GM18498 (cell line): ENCODE measurements around the gene SFTPB.
"Not testable (repeated sequence)": the region's sequence is repeated elsewhere in the genome, so short reads cannot be mapped to it uniquely, and the experiment has no call there.

Experiments
- ATAC-seq: cut with Tn5 transposase; IDR thresholded peaks from one replicate; pipeline ENCODE4 v1.9.1; 2021; ENCODE audit warnings: mild to moderate bottlenecking, moderate library complexity; ENCODE audit not compliant: unreplicated experiment

Gene SFTPB

DNA sequence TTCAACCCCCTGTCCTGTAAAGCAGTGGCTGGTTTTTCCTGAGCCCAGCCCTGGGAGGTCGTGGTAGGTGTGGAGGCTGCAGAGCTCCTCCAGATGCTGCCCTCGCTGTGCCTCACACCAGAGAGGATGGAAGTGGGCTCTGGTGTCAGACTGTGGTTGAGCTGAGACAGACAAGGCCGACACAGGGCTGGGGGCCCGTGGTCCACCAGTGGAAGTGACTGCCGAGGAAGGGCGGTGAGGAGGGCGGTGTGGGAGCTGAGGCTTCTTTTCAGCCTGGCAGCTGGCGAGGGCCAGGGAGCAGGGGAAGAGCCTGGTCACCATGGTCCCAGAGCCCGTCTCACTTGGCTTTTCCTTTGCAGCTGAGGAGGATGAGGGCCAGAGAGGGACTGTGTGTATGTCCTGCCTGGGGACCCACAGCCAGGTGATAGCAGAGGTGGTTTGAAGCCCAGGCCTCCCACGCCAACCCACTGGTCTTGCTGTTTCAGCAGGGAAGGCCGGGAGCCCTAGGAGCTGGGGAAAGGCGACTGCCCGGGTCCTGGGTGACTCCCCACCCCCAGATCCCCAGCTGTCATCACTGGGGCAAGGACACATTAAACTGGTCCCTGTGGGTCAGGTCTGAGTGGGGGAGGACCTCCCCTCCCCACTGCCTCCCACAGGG lies 8.5 kb downstream of the SFTPB start:
- no peak for ATAC-seq

DNA sequence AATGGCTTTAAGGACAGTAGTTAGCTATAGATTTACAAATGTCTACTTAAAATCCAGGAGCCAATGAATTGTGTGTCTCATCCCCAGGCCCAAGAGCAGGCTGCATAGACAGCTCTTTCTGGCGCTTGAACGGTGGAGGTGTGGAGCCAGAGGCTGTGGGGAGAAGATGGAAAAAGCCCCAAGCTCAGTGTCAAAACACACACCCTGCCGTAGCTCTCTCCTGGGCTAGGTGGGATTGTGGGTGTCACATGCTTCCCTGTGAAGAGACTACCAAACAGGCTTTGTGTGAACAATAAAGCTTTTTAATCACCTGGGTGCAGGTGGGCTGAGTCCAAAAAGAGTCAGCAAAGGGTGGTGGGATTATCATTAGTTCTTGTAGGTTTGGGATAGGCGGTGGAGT lies 10.6 kb downstream of the SFTPB start:
- not testable (repeated sequence) for ATAC-seq

DNA sequence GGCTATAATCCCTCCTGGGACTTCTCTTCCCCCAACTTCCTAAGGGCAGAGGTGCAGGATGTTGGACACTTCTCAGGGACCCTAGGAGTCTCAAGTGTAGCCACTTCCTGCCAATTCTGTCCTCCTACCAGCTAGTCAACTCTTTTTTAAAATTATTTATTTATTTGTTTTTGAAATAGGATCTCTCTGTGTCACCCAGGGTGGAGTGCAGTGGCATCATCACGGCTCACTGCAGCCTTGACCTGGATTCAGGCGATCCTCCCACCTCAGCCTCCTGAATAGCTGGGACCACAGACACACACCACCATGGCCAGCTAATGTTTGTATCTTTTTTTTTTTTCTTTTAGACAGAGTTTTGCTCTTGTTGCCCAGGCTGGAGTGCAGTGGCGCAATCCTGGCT lies 11.5 kb downstream of the SFTPB start:
- ATAC-seq, result no peak

DNA sequence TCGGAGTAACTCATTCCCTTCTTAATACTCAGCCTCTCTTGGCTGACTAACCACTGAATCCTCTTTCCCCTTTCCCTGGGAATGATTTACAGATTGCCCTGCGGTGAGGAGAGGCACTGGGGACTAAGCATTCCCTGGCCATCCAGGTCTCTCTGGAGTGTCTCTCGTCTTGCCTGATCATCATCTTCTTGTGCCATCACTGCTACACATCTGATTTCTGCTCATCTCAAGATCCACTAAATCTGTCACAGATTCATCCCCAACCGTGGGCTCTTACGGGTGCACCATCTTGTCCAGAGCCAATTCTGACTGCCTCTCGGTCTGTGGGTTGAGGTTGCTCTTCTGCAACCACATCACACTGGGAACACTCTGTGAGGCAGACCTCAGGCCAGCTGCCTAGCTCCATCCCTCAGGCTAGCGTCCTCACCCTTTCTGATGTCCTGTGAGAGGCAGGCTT lies 12.0 kb downstream of the SFTPB start:
- ATAC-seq, result no peak

DNA sequence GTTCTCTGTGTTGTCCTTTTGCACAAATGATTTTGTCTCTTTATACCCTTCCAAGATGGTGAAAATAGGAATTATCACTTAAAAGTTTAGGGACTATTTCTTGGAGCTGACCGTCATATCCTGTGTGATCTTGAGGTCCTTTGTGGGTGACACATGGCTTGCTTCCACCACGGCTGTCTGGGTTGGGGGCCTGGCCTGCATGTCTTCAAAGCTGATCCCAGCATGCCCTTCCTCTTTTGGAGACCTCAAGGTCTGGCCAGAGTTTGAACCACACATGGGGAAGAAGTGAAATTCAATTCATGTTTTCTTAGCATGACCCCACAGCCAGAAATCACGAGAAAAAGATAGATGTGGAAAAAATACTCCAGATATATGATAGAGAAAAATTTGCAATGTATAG lies 14.0 kb downstream of the SFTPB start:
- ATAC-seq, result no peak

DNA sequence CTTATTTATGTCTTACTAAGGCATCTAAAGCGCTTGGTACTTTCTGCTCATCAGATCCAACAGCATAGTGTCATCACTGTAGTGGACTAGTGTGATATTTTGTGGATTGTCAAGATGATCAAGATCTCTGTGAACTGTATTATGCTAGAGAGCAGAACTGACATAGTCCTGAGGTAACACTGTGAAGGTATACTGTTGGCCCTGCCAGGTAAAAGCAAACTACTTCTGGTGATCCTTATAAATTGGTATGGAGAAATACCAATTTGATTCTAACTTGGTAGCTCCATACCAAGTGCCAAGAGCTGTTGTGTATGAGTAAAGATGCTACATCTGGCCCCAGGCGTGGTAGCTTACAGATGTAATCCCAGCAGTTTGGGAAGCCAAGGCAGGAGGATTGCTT lies 15.9 kb downstream of the SFTPB start:
- no peak for ATAC-seq

DNA sequence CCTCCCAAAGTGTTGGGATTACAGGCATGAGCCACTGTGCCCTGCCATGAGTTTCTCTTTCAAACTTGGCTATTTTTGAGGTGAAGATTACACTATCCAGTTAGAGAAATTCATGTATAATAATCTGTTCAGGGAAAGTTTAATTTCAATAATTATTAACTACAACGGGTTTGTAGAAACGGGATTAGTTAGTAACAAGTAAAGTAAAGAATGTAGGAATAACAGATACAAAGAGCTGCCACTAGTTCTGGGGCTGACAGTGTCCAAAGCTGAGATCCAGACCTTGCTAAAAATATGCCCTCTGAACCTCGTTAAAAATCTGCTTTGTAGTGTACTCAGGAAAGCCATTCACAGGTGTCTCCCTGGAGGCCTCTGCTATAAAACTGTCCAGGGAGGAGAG lies 16.9 kb downstream of the SFTPB start:
- ATAC-seq, result no peak

DNA sequence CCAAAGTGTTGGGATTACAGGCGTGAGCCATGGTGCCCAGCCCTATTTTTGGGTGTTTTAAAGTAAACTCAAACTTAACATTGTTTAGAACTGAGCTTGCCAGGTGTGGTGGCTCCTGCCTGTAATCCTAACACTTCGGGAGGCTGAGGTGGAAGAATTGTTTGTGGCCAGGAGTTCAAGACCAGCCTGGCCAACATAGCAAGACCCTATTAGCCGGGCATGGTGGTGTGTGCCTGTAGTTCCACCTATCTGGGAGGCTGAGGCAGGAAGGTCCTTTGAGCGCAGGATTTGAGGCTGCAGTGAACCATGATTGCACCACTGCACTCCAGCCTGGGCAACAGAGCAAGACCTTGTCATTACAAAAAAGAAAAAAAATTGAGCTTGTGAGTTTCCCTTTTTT lies 17.5 kb downstream of the SFTPB start:
- no peak for ATAC-seq

DNA sequence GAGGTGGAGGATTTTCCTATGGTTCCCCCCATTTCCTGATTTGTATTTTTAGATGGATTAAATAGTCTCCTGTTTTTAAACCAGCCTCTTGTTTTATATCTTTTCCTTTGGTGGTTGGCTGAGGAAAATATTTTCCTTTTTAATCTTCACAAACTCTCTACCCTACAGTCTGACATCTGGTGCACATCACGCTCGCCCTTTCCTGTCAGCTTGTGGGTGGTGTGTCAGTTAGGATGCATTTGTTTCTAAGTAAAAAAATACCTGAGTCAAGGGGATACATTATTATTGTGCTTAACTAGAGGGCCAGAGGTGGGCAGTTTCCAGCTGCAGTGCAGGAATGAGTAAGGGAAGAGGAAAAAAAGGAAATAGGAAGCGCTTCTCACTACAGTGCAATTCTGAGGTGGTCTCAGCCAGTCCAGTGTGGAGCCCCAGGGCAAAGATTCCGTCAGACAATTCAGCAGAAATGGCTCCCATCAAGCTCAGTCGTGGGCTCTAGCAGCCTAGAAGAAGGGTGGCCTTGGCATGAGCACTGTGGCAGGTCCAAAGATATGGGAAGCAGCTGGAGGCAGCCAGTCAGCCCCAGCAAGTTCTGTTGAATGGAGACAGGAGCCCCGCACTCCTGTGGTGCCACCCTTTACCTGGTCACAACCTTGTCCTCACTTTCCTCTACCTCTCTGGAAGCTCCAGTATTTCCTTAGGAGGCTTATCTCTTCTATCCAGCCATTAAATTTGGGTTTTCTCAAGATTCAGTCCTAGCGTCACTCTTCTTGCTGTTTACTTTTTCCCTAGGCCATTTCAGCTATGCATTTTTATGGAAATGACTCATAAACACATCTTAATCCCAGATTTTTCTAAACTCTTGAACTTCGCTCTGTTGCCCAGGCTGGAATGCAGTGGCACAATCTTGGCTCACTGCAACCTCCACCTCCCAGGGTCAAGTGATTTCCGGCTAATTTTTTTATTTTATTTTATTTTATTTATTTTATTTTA lies 18.5 kb downstream of the SFTPB start:
- no peak for ATAC-seq

DNA sequence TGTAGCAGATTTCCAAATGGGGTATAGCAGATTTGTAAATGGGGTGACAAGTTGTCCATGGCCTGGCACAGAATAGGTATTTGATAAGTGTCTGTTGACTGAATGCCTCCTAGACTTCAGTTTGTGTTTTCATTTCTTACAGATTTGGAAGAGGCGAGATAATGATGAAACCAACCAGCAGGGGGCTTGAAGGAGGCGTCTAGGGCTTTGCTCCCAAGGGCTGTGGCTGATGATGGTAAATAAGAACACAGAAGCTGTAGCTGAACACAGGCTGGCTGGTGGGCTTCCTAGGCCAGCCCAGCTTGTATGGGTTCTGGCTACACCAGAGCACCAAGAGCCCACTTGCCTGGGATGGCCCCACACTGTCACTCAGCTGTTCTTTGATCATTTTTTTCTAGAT lies 19.4 kb downstream of the SFTPB start:
- ATAC-seq, result no peak

DNA sequence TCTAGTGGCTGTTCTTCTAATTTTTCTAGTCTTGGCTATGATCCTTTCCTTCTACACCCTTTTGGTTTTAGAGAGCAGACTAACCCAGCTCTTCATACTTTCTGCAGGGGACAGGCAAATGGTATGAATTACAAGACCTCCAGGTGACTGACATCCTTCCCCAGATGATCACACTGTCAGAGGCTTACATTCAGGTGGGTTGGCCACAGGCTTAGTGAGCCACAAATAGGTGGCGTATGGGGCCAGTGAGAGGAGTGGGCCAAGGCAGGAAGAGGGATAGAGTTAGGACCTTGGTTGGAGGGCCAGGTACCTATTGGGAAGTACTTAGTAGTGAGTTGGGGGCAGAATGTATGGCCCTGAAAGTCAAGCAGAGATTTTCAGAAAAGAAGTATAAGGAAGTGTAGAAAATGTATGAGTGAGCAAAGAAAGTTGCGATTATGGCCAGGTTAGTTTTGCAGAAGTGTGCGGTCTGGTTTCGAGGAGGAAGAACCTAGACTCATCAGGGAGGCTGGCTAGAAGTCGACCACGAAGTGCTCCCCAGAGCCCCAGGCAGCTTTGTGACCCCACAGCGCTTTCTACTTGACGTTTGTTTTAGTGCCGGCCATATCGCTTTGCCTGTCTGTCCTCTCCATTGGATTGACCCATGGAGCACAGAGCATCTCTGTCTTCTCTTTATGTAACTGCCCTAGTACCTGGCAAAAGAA lies 20.0 kb downstream of the SFTPB start:
- peak; percentile 78 for ATAC-seq

DNA sequence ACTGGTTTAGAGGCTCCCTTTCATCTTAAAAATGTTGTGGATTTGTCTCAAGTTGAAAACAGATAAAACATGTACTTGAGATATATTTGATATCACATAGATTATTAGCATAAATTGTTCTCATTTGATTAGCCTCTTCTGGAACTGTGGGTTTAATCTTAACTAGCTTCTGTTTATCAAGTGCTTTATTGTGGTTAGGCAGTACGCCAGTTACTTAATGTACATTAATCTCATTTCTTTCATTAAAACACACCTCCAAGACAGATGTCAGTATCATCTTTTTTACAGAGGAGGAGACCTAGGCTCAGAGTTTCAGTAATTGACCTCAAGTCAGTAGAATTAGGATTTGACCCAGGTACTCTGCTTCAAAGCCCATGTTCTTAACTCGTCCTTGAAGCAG lies 21.8 kb downstream of the SFTPB start:
- ATAC-seq, result no peak

DNA sequence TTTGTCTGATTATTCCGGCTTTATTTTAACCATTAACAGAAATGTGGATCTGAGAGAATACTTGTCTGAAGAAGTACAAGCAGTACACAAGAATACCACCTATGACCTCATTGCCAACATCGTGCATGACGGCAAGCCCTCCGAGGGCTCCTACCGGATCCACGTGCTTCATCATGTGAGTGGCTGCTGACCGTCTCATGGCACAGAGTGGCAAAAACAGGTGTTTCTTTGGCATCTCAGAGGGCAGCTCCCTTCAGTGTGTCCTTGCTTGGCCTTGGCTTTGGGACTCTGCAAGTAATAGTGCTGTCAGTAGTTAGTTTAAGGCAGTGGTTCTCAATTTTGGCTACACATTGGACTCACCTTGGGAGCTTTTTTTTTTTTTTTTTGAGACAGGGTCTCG lies 23.1 kb downstream of the SFTPB start:
- ATAC-seq, result no peak

DNA sequence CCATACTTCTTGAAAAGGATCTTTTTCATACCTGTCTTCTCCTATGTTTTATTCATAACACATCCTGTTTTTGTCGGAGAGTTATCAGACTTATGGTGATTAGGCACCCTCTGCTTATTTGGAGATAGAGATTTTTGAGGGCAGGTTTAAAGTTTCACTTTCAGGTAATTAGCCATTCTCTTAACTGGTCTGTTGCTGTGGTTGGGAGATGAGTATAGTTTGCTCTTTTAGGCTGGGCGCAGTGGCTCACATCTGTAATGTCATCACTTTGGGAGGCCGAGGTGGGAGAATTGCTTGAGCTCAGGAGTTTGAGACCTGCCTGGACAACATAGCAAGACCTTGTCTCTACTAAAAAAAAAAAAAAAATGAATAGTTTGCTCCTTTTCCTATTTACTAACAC lies 25.3 kb downstream of the SFTPB start:
- peak; percentile 69 for ATAC-seq

DNA sequence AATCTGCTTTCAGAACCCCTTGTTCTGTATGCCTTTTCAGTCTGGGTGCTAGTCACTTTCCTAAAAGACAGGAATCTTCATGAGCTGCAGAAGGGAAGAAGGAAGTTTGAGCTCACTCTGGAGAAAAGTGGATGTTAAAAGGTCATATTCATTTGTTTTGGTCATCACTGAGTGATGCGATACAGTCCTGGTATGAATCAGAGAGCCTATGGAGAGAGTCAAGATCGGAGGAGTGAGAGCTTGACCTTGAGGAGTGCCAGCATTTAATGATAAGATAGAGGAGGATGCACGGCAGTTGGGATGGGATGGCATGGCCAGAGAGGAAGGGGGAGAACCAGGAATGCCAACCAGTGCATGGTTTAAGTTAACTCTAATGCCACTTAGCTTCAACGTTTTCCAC lies 32.4 kb downstream of the SFTPB start:
- no peak for ATAC-seq

DNA sequence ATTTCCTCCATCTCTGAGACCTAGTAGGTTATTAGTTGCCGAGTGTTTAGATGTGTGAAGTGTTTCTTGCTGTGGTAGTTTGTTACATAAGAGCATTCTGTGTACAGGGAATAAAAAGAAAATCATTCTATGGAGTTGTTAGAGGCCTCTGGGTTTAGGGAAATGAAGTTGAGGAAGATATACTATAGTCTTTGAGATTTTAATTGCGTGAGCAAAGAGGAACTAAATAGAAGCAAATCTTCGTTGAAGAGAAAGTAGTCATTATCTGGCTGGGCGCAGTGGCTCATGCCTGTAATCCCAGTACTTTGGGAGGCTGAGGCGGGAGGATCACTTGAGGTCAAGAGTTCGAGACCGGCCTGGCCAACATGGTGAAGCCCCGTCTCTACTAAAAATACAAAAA lies 33.0 kb downstream of the SFTPB start:
- ATAC-seq, result no peak

DNA sequence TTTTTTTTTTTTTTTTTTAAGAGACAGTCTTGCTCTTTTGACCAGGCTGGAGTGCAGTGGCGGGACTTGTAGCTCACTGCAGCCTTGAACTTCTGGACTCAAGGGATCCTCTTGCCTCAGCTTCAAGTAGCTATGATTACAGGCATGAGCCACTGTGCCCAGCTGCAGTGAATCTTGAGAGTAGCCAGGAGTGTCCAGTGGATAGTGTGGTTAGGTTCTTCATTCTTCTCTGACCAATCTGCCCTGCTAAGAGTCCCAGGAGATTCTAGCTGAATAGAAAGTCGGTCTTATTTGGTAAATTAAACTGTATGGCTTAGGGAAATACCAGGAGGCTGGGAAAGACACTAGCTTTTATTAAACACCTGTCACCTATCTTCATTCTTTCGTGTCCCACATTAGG lies 36.7 kb downstream of the SFTPB start:
- ATAC-seq, result no peak

DNA sequence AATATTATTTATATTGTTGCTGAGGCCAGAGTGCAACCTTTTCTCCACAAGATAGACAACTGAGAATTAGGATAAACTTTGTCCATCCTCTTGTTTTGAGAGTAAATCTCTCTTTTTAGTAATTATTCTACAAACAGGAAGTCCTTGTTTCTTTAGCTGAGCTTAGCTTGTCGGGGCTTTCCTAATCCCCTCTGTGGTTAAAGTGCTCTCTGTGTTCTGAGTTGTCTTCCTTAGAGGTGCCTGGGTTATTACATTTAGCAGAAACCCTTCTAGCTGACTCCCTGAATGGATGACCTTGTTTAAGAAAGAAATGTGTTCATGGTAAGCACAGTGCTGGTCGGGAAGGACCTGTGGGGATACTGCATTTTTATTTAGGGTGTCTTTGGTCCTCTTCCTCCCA lies 39.3 kb downstream of the SFTPB start:
- no peak for ATAC-seq

DNA sequence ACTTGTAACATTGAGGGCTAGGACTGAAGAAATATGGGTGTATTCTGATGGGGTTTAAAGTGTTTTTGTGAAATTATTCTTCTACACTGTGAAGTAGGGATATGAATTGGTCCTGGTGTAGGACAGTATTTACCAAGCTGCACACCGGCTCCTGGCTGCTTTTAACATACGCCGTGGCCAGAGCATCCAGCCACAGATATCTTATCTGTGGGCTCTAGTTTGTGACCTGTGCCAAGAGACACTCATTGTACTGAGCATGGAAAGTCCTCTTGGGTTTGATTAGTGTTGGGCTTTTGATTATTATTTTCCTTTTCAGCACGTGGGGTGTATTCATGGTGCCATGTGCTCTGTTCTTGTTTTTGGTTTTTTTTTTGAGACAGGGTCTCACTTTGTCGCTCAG lies 44.0 kb downstream of the SFTPB start:
- no peak for ATAC-seq

DNA sequence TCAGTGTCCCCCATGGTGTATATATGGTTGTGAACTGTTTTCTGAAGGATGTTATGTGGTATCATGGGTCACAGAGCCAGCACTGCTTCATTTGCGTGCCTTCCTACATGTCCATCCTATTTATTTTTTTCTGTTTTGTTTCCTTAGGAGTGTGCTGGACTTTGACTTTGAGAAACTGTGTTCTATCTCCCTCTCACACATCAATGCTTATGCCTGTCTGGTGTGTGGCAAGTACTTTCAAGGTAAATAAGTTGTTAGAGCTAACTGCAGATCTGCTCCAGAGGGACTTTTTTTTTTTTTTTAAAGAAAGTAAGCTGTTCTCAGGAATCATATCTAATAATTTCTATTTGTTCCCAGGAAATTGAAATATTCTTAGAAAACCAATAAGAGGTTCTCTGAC lies 46.7 kb downstream of the SFTPB start:
- no peak for ATAC-seq

DNA sequence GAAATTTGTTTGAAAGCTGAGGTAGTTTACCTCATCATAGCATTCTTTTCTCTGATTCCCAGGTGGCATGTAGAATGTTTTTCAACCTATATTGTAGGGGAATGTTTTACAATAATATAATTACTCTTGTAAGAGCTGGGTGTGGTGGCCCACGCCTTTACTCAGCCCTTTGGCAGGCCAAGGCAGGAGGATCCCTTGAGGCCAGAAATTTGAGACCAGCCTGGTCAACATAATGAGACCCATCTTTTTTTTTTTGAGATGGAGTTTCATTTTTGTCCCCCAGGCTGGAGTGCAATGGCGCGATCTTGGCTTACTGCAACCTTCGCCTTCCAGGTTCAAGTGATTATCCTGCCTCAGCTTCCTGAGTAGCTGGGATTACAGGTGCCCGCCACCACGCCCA lies 48.4 kb downstream of the SFTPB start:
- ATAC-seq, result no peak

DNA sequence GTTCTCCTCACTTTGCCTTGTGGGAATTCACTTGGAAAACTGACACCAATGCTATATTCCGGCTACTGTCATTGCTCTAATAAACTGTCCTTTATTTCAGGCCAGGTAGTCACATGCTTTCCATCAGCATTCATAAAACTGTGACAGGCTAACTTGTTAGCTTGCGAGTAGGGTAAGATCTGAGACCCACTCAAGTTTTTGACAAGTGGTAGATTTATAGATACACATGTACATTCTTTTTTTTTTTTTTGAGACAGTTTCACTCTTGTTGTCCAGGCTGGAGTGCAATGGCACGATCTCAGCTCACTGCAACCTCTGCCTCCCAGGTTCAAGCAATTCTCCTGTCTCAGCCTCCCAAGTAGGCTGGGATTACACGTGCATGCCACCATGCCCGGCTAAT lies 50.3 kb downstream of the SFTPB start:
- ATAC-seq, result not testable (repeated sequence)
